HG02678 (cell line): ENCODE measurements around the gene DLGAP4.

Source experiments
- ATAC-seq: cut with Tn5 transposase; IDR thresholded peaks from one replicate; pipeline ENCODE4 v1.9.1; 2021; ENCODE audit warnings: mild to moderate bottlenecking, moderate library complexity; ENCODE audit not compliant: unreplicated experiment

DLGAP4 gene

GRCh38 chr20:36273414-36274180 lies 32.5 kb upstream of the DLGAP4 start:
- no peak for ATAC-seq

GRCh38 chr20:36274181-36274841 lies 31.8 kb upstream of the DLGAP4 start:
- ATAC-seq = no peak

- ATAC-seq = no peak
Measured at GRCh38 chr20:36275011-36275410, 31.1 kb upstream of the DLGAP4 start.

- ATAC-seq = no peak
Measured at GRCh38 chr20:36275441-36276189, 30.5 kb upstream of the DLGAP4 start.

- ATAC-seq = no peak
Measured at GRCh38 chr20:36277546-36277945, 28.6 kb upstream of the DLGAP4 start.

GRCh38 chr20:36279362-36279761 lies 26.8 kb upstream of the DLGAP4 start:
- no peak for ATAC-seq

- no peak for ATAC-seq
Measured at GRCh38 chr20:36279776-36280175, 26.4 kb upstream of the DLGAP4 start.

- no peak for ATAC-seq
Measured at GRCh38 chr20:36281785-36282380, 24.3 kb upstream of the DLGAP4 start.

GRCh38 chr20:36284751-36285150 lies 21.4 kb upstream of the DLGAP4 start:
- ATAC-seq = no peak

GRCh38 chr20:36285746-36286447 lies 20.2 kb upstream of the DLGAP4 start:
- no peak for ATAC-seq

GRCh38 chr20:36297656-36298055 lies 8.5 kb upstream of the DLGAP4 start:
- no peak for ATAC-seq

- no peak for ATAC-seq
Measured at GRCh38 chr20:36298061-36298460, 8.1 kb upstream of the DLGAP4 start.

- no peak for ATAC-seq
Measured at GRCh38 chr20:36298795-36299339, 7.3 kb upstream of the DLGAP4 start.

- ATAC-seq = no peak
Measured at GRCh38 chr20:36299459-36299858, 6.7 kb upstream of the DLGAP4 start.

GRCh38 chr20:36301359-36302119 lies 4.6 kb upstream of the DLGAP4 start:
- no peak for ATAC-seq

- ATAC-seq = no peak
Measured at GRCh38 chr20:36303020-36303595, 3.0 kb upstream of the DLGAP4 start.

GRCh38 chr20:36303831-36304230 lies 2.3 kb upstream of the DLGAP4 start:
- no peak for ATAC-seq

- no peak for ATAC-seq
Measured at GRCh38 chr20:36304786-36305495, 1.2 kb upstream of the DLGAP4 start.
